Vagina (tissue), 2 donors: ENCODE results near the gene ABCC8.

Experiments
- POLR2A ChIP-seq, 2 donors: fragments of 450-650 bp; IDR thresholded peaks; one replicate each; pipeline ENCODE4 v1.6.1; 2017; ENCODE audit warnings: antibody characterized with exemption in 2 of 2, mild to moderate bottlenecking in 2 of 2, moderate library complexity in 2 of 2
- TF ChIP-seq, protein P1 (sequence below), 3 experiments: fragments of 450-650 bp in 2 of 3; fragments of 200-600 bp in 1 of 3; sonication (generic) in 1 of 3; IDR thresholded peaks; one replicate each; pipeline ENCODE4 v1.5.1; 2017 to 2019; ENCODE audit warnings: antibody characterized with exemption in 3 of 3, mild to moderate bottlenecking in 2 of 3, moderate library complexity in 2 of 3

DNA sequence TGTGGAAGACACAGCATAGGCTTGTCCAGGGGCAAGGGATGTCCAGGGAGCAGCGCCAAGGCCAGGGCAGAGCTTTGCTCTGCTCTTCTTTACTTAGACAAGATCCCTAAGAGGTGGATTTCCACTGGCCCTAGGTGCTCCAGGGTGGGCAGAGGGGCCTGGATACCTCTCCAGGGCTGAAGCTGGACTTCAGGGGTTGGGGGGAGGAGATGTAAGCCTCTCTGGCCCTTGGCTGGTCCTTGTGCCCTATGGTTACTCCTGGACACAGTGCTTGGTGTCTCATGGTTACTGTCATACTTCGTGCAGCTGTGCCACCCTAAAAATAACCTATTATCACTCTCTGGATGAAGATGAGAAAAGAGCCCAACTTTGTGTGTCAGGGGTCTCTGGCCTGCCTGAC, 75.3 kb downstream of the ABCC8 start:
- TF ChIP-seq, protein P1, sequence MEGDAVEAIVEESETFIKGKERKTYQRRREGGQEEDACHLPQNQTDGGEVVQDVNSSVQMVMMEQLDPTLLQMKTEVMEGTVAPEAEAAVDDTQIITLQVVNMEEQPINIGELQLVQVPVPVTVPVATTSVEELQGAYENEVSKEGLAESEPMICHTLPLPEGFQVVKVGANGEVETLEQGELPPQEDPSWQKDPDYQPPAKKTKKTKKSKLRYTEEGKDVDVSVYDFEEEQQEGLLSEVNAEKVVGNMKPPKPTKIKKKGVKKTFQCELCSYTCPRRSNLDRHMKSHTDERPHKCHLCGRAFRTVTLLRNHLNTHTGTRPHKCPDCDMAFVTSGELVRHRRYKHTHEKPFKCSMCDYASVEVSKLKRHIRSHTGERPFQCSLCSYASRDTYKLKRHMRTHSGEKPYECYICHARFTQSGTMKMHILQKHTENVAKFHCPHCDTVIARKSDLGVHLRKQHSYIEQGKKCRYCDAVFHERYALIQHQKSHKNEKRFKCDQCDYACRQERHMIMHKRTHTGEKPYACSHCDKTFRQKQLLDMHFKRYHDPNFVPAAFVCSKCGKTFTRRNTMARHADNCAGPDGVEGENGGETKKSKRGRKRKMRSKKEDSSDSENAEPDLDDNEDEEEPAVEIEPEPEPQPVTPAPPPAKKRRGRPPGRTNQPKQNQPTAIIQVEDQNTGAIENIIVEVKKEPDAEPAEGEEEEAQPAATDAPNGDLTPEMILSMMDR (IDR thresholded peaks at IDR 0.05) = no peak
- TF ChIP-seq POLR2A (IDR thresholded peaks at IDR 0.05) = no peak
